Breast epithelium (tissue), 4 donors: ENCODE results near the gene CTTNBP2. TPM values are rescaled to one million over a fixed set of nuclear protein-coding genes. Genes with fewer than 3 reads are reported as not detected.

Experiments
- DNase-seq, 2 donors: peaks; one replicate each; pipeline ENCODE4 v3.0.0-alpha.2; 2019; ENCODE audit warnings: low spot score in 2 of 2
- H3K27ac ChIP-seq, 2 donors: fragments of 200-600 bp; sonication (generic) in 1 of 2; one replicate each; pipeline ENCODE4 v1.5.1; 2016 to 2019; ENCODE audit warnings: mild to moderate bottlenecking in 1 of 2
- H3K27me3 ChIP-seq, 2 donors: fragments of 200-600 bp; sonication (generic) in 1 of 2; one replicate each; pipeline versions ENCODE4 v1.5.1 to v1.6.0; 2017 to 2019; ENCODE audit warnings: control low read depth in 1 of 2, mild to moderate bottlenecking in 1 of 2
- H3K36me3 ChIP-seq: fragments of 200-600 bp; one replicate; pipeline ENCODE4 v1.5.1; 2019
- H3K4me1 ChIP-seq, 2 donors: fragments of 200-600 bp; sonication (generic); one replicate each; pipeline ENCODE4 v1.5.1; 2016 to 2019; ENCODE audit warnings: control low read depth in 1 of 2
- H3K4me3 ChIP-seq, 3 donors: fragments of 200-600 bp; sonication (generic); 1 replicate in 2 of 3; 2 replicates in 1 of 3; pipeline ENCODE4 v1.5.1; 2016 to 2019; ENCODE audit warnings: mild to moderate bottlenecking in 3 of 3, moderate library complexity in 2 of 3
- H3K9me3 ChIP-seq, 2 donors: fragments of 200-600 bp; sonication (generic) in 1 of 2; one replicate each; pipeline ENCODE4 v1.5.1; 2016 to 2019; ENCODE audit warnings: control low read depth in 1 of 2
- CTCF ChIP-seq, 3 donors: fragments of 450-650 bp; IDR thresholded peaks; one replicate each; pipeline ENCODE4 v1.5.1; 2016 to 2017; ENCODE audit warnings: antibody characterized with exemption in 3 of 3, mild to moderate bottlenecking in 3 of 3, moderate library complexity in 3 of 3
- POLR2A ChIP-seq: fragments of 450-650 bp; IDR thresholded peaks from one replicate; pipeline ENCODE4 v1.6.1; 2016; ENCODE audit warnings: antibody characterized with exemption, mild to moderate bottlenecking, moderate library complexity
- POLR2AphosphoS5 ChIP-seq, 3 donors: sonication (generic); formaldehyde crosslinking; IDR thresholded peaks; one replicate each; pipeline ENCODE4 v1.6.1; 2017; ENCODE audit warnings: antibody characterized with exemption in 3 of 3
- intact Hi-C: fragments of 100-400 bp; cut with DNase I; formaldehyde crosslinking; loops from one replicate; pipeline ENCODE4 v1.15.1; 2023; ENCODE audit warnings: low total_unique reads
- total RNA-seq, 3 donors: library from RNA; depleted of rRNA; stranded (reverse); fragments of >200 nt; gene quantifications; one replicate each; pipeline ENCODE4 v1.1.0, GENCODE V29; 2016

Gene CTTNBP2
- total RNA-seq, 3 donors from 2014 or later, result 8.8 to 37.0 (median 13.8) TPM

- intact Hi-C loops, result no loop called here
- Histone ChIP-seq H3K9me3 (no peaks in the 10 kb centered on the region), H3K27ac (no peak overlapping the region), H3K4me1 (no peaks in the 10 kb centered on the region), H3K27me3 (no peaks in the 10 kb centered on the region), H3K36me3 (no peaks in the 10 kb centered on the region), H3K4me3 (no peak overlapping the region)
- TF ChIP-seq POLR2A, result no peak
- TF ChIP-seq POLR2AphosphoS5 (IDR thresholded peaks at IDR 0.05), result no peak
- no peak for TF ChIP-seq CTCF (IDR thresholded peaks at IDR 0.05)
- DNase-seq, result no peak
Measured at GRCh38 chr7:117816727-117817126, 56.5 kb downstream of the CTTNBP2 start.

GRCh38 chr7:117811696-117812095, 61.5 kb downstream of the CTTNBP2 start:
- DNase-seq, result no peak
- no peaks in the 10 kb centered on the region for H3K36me3 ChIP-seq
- no peaks in the 10 kb centered on the region for H3K9me3 ChIP-seq
- no peak overlapping the region for H3K27ac ChIP-seq
- H3K27me3 ChIP-seq, result no peaks in the 10 kb centered on the region
- intact Hi-C loops, result no loop called here
- no peak overlapping the region for H3K4me3 ChIP-seq
- TF ChIP-seq POLR2A, result no peak
- TF ChIP-seq CTCF (IDR thresholded peaks at IDR 0.05), result no peak
- TF ChIP-seq POLR2AphosphoS5 (IDR thresholded peaks at IDR 0.05), result no peak
- H3K4me1 ChIP-seq, result no peaks in the 10 kb centered on the region

- no peak overlapping the region for H3K4me3 ChIP-seq
- DNase-seq, result no peak
- no peak overlapping the region for H3K27ac ChIP-seq
- no peaks in the 10 kb centered on the region for H3K9me3 ChIP-seq
- intact Hi-C loops, result no loop called here
- no peaks in the 10 kb centered on the region for H3K27me3 ChIP-seq
- H3K36me3 ChIP-seq, result no peaks in the 10 kb centered on the region
- no peaks in the 10 kb centered on the region for H3K4me1 ChIP-seq
- TF ChIP-seq POLR2AphosphoS5 (IDR thresholded peaks at IDR 0.05) (no peak), CTCF (IDR thresholded peaks at IDR 0.05) (no peak), POLR2A (no peak)
Measured at GRCh38 chr7:117810642-117811512, 62.4 kb downstream of the CTTNBP2 start.

- TF ChIP-seq POLR2AphosphoS5 (IDR thresholded peaks at IDR 0.05) (no peak), CTCF (IDR thresholded peaks at IDR 0.05) (no peak), POLR2A (no peak)
- H3K27me3 ChIP-seq, result no peaks in the 10 kb centered on the region
Measured at GRCh38 chr7:117809958-117810357, 63.3 kb downstream of the CTTNBP2 start.

GRCh38 chr7:117808910-117809705, 64.1 kb downstream of the CTTNBP2 start:
- intact Hi-C loops, result no loop called here
- H3K27me3 ChIP-seq, result no peaks in the 10 kb centered on the region
- no peak for DNase-seq
- H3K4me1 ChIP-seq, result no peaks in the 10 kb centered on the region
- TF ChIP-seq POLR2AphosphoS5 (IDR thresholded peaks at IDR 0.05) (no peak), POLR2A (no peak), CTCF (IDR thresholded peaks at IDR 0.05) (no peak)
- no peaks in the 10 kb centered on the region for H3K36me3 ChIP-seq
- H3K27ac ChIP-seq, result peak overlapping the region in 1 of 2 donors; percentile 40
- no peaks in the 10 kb centered on the region for H3K9me3 ChIP-seq
- H3K4me3 ChIP-seq, result no peak overlapping the region

More at GRCh38 chr7:117809958-117810357, 63.3 kb downstream of the CTTNBP2 start:
- no peak for DNase-seq
- no peaks in the 10 kb centered on the region for H3K4me1 ChIP-seq
- no peaks in the 10 kb centered on the region for H3K36me3 ChIP-seq
- intact Hi-C loops, result no loop called here
- H3K4me3 ChIP-seq, result no peak overlapping the region
- H3K9me3 ChIP-seq, result no peaks in the 10 kb centered on the region
- H3K27ac ChIP-seq, result no peak overlapping the region
